HG03045 (cell line): ENCODE results near the gene AATF.

Experiments used
- ATAC-seq: cut with Tn5 transposase; IDR thresholded peaks from one replicate; pipeline ENCODE4 v1.9.1; 2021; ENCODE audit warnings: mild to moderate bottlenecking, moderate library complexity; ENCODE audit not compliant: unreplicated experiment

The AATF gene

DNA sequence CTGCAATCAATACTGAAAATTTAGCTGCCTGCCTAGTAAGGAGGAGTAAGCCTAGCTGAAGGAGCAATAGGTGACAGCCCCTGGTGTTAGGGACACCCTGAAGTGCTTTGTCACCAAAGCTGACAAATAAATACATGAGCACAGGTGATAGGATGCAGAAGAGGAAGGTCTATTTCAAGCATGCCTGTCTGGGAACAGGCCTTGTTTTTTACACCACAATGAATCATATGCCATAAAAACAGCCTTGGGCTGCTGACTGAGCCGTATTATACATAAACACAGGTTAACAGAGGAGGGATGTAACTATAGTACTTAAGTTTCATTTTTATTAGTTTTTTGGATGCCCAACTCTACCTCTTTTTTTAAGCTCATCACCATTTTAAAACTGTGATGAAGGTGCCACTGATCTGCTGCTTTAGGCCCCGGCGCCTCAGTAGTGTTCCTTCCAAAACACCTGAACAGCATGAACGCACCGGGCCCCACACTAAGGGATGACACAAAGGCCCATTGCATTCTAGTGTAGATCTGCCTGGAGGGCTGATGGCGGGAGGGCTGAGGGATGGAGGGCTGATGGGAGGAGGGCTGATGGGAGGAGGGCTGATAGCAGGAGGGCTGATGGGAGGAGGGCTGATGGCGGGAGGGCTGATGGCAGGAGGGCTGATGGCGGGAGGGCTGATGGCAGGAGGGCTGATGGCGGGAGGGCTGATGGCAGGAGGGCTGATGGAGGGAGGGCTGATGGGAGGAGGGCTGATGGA, 150.3 kb downstream of the AATF start:
- ATAC-seq = no peak

GRCh38 chr17:37100231-37100630, 151.5 kb downstream of the AATF start:
- ATAC-seq = no peak

GRCh38 chr17:37101306-37101705, 152.6 kb downstream of the AATF start:
- no peak for ATAC-seq

- no peak for ATAC-seq
Measured at GRCh38 chr17:37103231-37103630, 154.5 kb downstream of the AATF start.

DNA sequence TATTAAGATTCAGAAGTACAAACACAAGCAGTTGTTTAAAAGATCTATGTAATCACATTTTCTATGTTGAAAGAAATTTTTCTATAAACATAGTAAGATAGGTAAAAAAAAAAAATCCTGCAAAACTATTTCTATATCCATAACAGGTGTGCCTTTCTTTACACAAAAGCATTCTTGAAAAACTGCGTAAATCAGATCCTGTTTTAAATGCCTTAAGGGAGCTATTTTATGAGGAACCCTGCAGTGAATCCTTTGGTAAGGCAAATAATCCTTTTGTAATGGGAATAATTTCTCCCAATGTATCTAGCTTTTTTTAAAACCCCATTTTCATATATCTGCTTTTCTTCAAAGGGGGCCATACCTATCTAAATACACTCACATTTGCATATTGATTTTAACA, 157.3 kb downstream of the AATF start:
- no peak for ATAC-seq
